WTC11 (cell line): ENCODE measurements around the gene MYH1. TPM values are rescaled to one million over a fixed set of nuclear protein-coding genes. Genes with fewer than 3 reads are reported as not detected.

Experiments
- ATAC-seq: fragments of 200-7000 bp; cut with Tn5 transposase; 2 replicates; pipeline ENCODE4 v1.10.0; 2021; ENCODE audit warnings: mild to moderate bottlenecking, moderate library complexity
- CTCF ChIA-PET: fragments of 300-600 bp; sonication (Branson Sonifier 250); formaldehyde crosslinking; loops from one replicate; lab custom pipeline; 2021; ENCODE audit warnings: antibody characterized with exemption; lab: Charles Lee
- POLR2A ChIA-PET: fragments of 350-600 bp; sonication (Branson Sonifier 250); formaldehyde crosslinking; loops from one replicate; lab custom pipeline; 2021; ENCODE audit warnings: antibody characterized with exemption; lab: Charles Lee
- DNase-seq: peaks from one replicate; pipeline ENCODE4 v3.0.0; 2021; ENCODE audit warnings: low spot score
- H3K27ac Mint-ChIP-seq: 2 replicates; pipeline ENCODE4 v1.8.0; 2021; ENCODE audit warnings: mixed read lengths
- H3K27me3 Mint-ChIP-seq: 2 replicates; pipeline ENCODE4 v1.8.0; 2021; ENCODE audit warnings: low read depth, mild to moderate bottlenecking, moderate library complexity, mixed read lengths
- H3K36me3 Mint-ChIP-seq: 2 replicates; pipeline ENCODE4 v1.8.0; 2021; ENCODE audit warnings: mixed read lengths
- H3K4me1 Mint-ChIP-seq: 2 replicates; pipeline ENCODE4 v1.8.0; 2022; ENCODE audit warnings: mixed read lengths
- H3K4me3 Mint-ChIP-seq: 2 replicates; pipeline ENCODE4 v1.8.0; 2021; ENCODE audit warnings: mild to moderate bottlenecking, moderate library complexity, mixed read lengths
- H3K9me3 Mint-ChIP-seq: 2 replicates; pipeline ENCODE4 v1.8.0; 2021; ENCODE audit warnings: mixed read lengths
- ATF2 ChIP-seq: sonication (generic); formaldehyde crosslinking; IDR thresholded peaks from 2 replicates; pipeline ENCODE4 v1.8.1; 2022; ENCODE audit warnings: low read depth, missing genetic modification reagents, borderline replicate concordance
- ATF6 ChIP-seq: sonication (generic); formaldehyde crosslinking; IDR thresholded peaks from 2 replicates; pipeline ENCODE4 v1.8.1; 2023; ENCODE audit warnings: mild to moderate bottlenecking, missing genetic modification reagents
- CREM ChIP-seq: sonication (generic); formaldehyde crosslinking; IDR thresholded peaks from 2 replicates; pipeline ENCODE4 v1.8.1; 2022; ENCODE audit warnings: mild to moderate bottlenecking, missing genetic modification reagents, moderate library complexity
- ETV6 ChIP-seq: sonication (generic); formaldehyde crosslinking; IDR thresholded peaks from 2 replicates; pipeline ENCODE4 v1.8.1; 2022; ENCODE audit warnings: mild to moderate bottlenecking, missing genetic modification reagents
- FOXP1 ChIP-seq: sonication (generic); formaldehyde crosslinking; IDR thresholded peaks from 2 replicates; pipeline ENCODE4 v1.8.0; 2022; ENCODE audit warnings: missing genetic modification reagents, mild to moderate bottlenecking, moderate library complexity, borderline replicate concordance
- MAX ChIP-seq: sonication (generic); formaldehyde crosslinking; IDR thresholded peaks from 2 replicates; pipeline ENCODE4 v1.8.0; 2022; ENCODE audit warnings: mild to moderate bottlenecking, missing genetic modification reagents
- RELA ChIP-seq: sonication (generic); formaldehyde crosslinking; IDR thresholded peaks from 2 replicates; pipeline ENCODE4 v1.8.1; 2022; ENCODE audit warnings: missing genetic modification reagents, mild to moderate bottlenecking, borderline replicate concordance
- SP1 ChIP-seq: sonication (generic); formaldehyde crosslinking; conservative IDR thresholded peaks from 2 replicates; pipeline ENCODE4 v1.8.1; 2022; ENCODE audit warnings: missing genetic modification reagents
- TEAD4 ChIP-seq: sonication (generic); formaldehyde crosslinking; IDR thresholded peaks from 2 replicates; pipeline ENCODE4 v1.8.0; 2022; ENCODE audit warnings: mild to moderate bottlenecking, missing genetic modification reagents
- ZMAT4 ChIP-seq: fragments of 250-450 bp; sonication (Bioruptor Pico); IDR thresholded peaks from 2 replicates; pipeline ENCODE4 v1.9.0; 2021; ENCODE audit warnings: mild to moderate bottlenecking
- ZNF121 ChIP-seq: sonication (generic); formaldehyde crosslinking; IDR thresholded peaks from 2 replicates; pipeline ENCODE4 v1.8.0; 2023; ENCODE audit warnings: missing genetic modification reagents
- ZNF396 ChIP-seq: fragments of 250-450 bp; sonication (Bioruptor Pico); IDR thresholded peaks from 2 replicates; pipeline ENCODE4 v1.8.0; 2021; ENCODE audit warnings: mild to moderate bottlenecking, moderate library complexity, borderline replicate concordance
- ZNF532 ChIP-seq: fragments of 250-450 bp; sonication (Bioruptor Pico); IDR thresholded peaks from 2 replicates; pipeline ENCODE4 v1.9.0; 2021; ENCODE audit warnings: mild to moderate bottlenecking, borderline replicate concordance
- total RNA-seq: library from RNA; stranded (reverse); gene quantifications from 3 replicates; pipeline ENCODE4 v1.2.3, GENCODE V29; 2021

MYH1 gene
- total RNA-seq, 1 experiment from 2014 or later: not detected

GRCh38 chr17:10482252-10482651 lies 36.1 kb downstream of the MYH1 start:
- no peak overlapping the region for H3K4me3 Mint-ChIP-seq
- POLR2A ChIA-PET: no interaction called here

More at GRCh38 chr17:10482252-10482651, 36.1 kb downstream of the MYH1 start:
- ATAC-seq: no peak
- no peak for DNase-seq
- no peaks in the 10 kb centered on the region; the same call in 1 of the 2 replicates for H3K27me3 Mint-ChIP-seq
- H3K4me1 Mint-ChIP-seq: no peaks in the 10 kb centered on the region
- H3K27ac Mint-ChIP-seq: no peak overlapping the region
- H3K9me3 Mint-ChIP-seq: peaks cover 60% of the 10 kb centered on the region
- TF ChIP-seq TEAD4 (CRISPR knock-in tag) (no peak), ZNF532 (no peak), MAX (CRISPR knock-in tag) (no peak), ATF2 (CRISPR knock-in tag) (no peak), ZNF121 (no peak), ETV6 (CRISPR knock-in tag) (no peak), CREM (CRISPR knock-in tag) (no peak), SP1 (no peak), ZNF396 (CRISPR knock-in tag) (no peak), FOXP1 (CRISPR knock-in tag) (no peak), ATF6 (CRISPR knock-in tag) (no peak), ZMAT4 (CRISPR knock-in tag) (no peak), RELA (CRISPR knock-in tag) (no peak)
- peaks cover 43% of the 10 kb centered on the region for H3K36me3 Mint-ChIP-seq
- CTCF ChIA-PET: no interaction called here
